Measurements from ENCODE around the gene CDIP1.

Gene CDIP1

DNA sequence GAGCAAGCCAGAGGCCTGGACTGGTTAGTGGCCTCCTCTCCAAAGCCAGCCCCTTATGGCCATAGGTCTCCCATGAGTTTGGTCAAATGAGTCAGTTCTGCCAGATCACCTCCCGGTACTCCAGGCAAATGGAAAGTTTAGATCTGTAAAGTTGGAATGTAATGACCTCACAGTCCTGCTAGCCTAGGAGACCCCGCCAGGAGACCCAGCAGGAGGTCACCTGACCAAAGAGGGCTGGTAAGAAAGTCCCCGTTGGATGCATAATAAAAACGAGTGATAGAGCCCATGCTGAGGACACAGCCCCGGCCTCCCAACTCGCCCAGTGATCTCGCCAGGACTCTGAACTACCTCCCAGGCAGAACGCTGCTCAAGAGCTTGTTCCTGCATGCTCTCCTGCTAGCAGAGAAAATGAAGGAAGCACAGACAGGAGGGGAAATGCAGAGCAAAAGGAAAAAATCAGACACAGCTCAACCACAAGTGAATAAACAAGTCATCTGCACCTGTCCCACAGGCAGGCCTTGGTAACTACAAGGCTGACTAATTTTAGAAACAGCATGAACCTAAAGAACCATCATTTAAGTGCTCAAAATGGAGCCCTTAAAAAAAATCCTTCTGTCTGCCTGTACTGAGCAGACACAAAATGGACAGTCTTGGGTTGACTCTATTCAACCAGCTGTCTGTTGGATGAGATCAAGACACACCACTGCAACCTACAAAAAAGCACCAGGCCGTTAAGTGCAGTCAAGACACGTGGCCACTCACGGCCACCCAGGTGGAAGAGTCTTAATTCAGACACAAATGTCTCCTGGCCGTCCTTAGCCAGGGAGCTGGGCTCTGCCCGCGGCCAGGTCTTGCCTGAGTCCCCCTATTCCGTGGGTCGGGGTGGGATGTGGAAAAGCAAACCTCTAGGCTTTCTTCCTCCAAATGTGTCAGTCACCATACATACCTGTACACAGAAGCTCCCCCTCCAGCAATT lies 9.2 kb downstream of the CDIP1 start:
- H3K4me3 ChIP-seq (ENCODE audit: low read depth, low read length): no peak overlapping the region
- TF ChIP-seq, protein P1, sequence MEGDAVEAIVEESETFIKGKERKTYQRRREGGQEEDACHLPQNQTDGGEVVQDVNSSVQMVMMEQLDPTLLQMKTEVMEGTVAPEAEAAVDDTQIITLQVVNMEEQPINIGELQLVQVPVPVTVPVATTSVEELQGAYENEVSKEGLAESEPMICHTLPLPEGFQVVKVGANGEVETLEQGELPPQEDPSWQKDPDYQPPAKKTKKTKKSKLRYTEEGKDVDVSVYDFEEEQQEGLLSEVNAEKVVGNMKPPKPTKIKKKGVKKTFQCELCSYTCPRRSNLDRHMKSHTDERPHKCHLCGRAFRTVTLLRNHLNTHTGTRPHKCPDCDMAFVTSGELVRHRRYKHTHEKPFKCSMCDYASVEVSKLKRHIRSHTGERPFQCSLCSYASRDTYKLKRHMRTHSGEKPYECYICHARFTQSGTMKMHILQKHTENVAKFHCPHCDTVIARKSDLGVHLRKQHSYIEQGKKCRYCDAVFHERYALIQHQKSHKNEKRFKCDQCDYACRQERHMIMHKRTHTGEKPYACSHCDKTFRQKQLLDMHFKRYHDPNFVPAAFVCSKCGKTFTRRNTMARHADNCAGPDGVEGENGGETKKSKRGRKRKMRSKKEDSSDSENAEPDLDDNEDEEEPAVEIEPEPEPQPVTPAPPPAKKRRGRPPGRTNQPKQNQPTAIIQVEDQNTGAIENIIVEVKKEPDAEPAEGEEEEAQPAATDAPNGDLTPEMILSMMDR (IDR thresholded peaks at IDR 0.05; ENCODE audit: low read depth, low read length): no peak
- in situ Hi-C loops (cut with HindIII; ENCODE audit: low sequenced_read_pairs): no loop called here
- DNase-seq (ENCODE audit: low read depth, low spot score): peak; percentile 68

DNA sequence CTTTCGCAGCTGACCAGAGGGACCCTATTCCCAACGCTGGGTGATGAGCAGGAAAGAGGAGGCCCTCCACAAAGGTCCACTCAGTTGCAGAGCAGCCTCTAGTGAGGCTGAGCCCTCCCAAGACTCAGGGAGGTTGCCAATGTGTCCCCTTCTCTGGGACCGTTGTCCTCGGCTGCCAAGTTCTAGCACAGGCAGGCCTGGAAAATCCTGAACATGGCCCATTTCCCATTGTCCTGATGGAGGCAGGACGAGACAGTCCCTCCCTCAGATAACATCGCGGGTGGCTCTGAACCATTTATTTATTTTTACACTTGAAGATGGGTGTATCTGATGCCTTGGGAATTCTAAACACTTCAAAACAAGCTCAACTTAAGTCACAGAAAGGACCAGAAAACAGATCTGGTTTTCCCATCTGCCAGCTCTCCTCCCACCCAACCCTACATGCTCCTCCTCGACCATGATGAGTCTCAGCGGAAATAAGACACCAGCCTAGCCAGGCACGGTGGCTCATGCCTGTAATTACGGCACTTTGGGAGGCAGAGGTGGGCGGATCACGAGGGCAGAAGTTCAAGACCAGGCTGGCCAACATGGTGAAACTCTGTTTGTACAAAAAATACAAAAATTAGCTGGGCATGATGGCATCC lies 12.8 kb downstream of the CDIP1 start:
- H3K4me3 ChIP-seq (ENCODE audit: low read depth, low read length): no peak overlapping the region
- DNase-seq (ENCODE audit: low read depth, low spot score): no peak
- in situ Hi-C loops (cut with HindIII; ENCODE audit: low sequenced_read_pairs): no loop called here
- TF ChIP-seq, protein P1 (IDR thresholded peaks at IDR 0.05; ENCODE audit: low read depth, low read length): no peak

DNA sequence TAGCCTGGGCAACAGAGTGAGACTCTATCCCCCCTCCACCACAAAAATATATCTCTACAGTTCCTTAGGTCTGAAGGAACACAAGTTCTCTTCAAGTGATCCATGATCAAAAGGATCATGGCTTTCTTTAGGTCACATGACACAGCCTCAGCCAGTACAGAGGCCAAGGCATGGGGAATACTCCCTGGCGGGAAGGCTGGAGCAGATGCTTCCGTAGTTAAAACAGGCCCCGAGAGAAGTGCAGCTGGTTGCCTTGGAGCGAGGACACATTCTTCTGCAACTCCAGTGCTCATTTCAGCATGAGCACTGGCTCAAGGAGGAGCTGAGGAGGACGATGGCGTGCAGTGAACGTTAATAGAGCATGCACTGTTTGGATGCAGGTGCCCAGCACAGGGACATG lies 13.5 kb downstream of the CDIP1 start:
- in situ Hi-C loops (cut with HindIII; ENCODE audit: low sequenced_read_pairs): no loop called here
- no peak for DNase-seq (ENCODE audit: low read depth, low spot score)
- TF ChIP-seq, protein P1 (IDR thresholded peaks at IDR 0.05; ENCODE audit: low read depth, low read length): no peak
- no peak overlapping the region for H3K4me3 ChIP-seq (ENCODE audit: low read depth, low read length)

DNA sequence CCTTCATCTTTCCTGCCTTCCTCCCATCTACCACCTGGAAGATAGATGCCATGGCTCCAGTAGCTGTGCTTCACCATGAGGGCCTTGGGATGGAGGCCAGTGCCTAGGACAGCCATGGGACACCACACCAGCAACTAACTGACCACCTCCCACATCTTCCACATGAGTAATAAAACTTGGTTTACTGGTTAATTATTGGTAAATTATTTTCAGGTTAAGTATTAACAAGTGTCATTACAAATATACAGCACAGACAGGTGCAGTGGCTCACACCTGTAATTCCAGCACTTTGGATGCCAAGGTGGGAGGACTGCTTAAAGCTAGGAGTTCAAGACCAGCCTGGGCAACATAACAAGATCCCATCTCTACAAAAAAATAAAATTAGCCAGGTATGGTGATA lies 14.0 kb downstream of the CDIP1 start:
- in situ Hi-C loops (cut with HindIII; ENCODE audit: low sequenced_read_pairs): no loop called here
- TF ChIP-seq, protein P1 (IDR thresholded peaks at IDR 0.05; ENCODE audit: low read depth, low read length): no peak

DNA sequence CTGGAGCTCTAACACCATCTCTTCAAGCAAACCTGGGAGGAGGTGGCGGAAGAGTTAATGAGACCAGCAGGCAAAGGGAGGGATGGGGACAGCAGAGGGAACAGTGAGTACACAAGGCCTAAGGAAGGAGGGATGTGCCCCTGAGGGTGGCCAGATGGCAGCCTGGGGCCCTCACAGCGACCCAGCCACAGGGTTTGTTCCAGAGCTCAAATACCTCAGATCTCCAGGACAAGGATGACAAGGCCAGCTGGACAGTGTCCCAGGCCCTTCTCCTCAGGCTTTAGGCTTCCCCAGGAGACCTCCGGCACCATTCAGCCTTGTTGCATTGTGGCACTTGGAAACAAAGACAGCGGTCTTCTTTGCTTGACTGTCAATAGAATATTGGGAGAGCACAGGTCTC lies 14.9 kb downstream of the CDIP1 start:
- in situ Hi-C loops (cut with HindIII; ENCODE audit: low sequenced_read_pairs): no loop called here
- TF ChIP-seq, protein P1 (IDR thresholded peaks at IDR 0.05; ENCODE audit: low read depth, low read length): no peak
- H3K4me3 ChIP-seq (ENCODE audit: low read depth, low read length): no peak overlapping the region

More for the DNA sequence above, 14.0 kb downstream of the CDIP1 start:
- no peak overlapping the region for H3K4me3 ChIP-seq (ENCODE audit: low read depth, low read length)
- DNase-seq (ENCODE audit: low read depth, low spot score): no peak

DNA sequence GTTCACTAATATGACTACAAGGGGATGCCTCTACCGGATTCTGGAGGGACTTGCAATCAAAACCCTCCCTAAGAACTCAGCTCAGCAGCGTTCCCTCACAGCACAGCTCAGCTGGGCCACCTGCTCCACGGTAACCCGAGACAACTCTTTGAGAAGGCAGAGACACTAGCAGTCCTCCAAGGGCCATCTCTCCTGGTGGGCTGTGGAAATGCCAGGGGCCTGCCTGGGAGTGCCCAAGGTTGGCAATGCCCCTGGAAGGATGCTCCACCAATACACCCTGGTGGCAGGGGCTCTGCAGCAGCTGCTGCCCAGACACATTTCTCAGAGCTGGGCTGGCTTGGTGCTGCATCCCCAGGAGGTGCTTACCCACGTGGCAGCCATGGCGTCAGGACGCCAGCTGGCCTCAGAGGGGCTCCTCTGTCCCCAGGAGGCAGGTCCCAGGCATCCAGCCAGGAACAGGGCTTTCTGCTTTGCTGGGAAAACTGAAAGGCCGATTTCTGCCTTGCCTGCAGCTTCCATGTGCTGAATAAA lies 16.5 kb downstream of the CDIP1 start:
- TF ChIP-seq, protein P1 (IDR thresholded peaks at IDR 0.05; ENCODE audit: low read depth, low read length): no peak
- H3K4me3 ChIP-seq (ENCODE audit: low read depth, low read length): no peak overlapping the region
- in situ Hi-C loops (cut with HindIII; ENCODE audit: low sequenced_read_pairs): no loop called here

More for the DNA sequence above, 14.9 kb downstream of the CDIP1 start:
- no peak for DNase-seq (ENCODE audit: low read depth, low spot score)

More for the DNA sequence above, 16.5 kb downstream of the CDIP1 start:
- peak; percentile 53 for DNase-seq (ENCODE audit: low read depth, low spot score)

All from astrocyte of the spinal cord (primary cell).